ENCODE results near the gene NFXL1.

- TF ChIP-seq CTCF (IDR thresholded peaks at IDR 0.05; ENCODE audit: low read length) (no peak), EZH2 (IDR thresholded peaks at IDR 0.05; ENCODE audit: borderline replicate concordance, low read length) (no peak)
Measured at GRCh38 chr4:47855350-47855749, 59.0 kb downstream of the NFXL1 start.

Data from OCI-LY1 (cell line).